GM18499 (cell line): ENCODE results near the gene CRB1.

ENCODE experiments used
- ATAC-seq: cut with Tn5 transposase; IDR thresholded peaks from one replicate; pipeline ENCODE4 v1.9.1; 2021; ENCODE audit warnings: moderate number of reproducible peaks; ENCODE audit not compliant: insufficient read depth, unreplicated experiment

The CRB1 gene

GRCh38 chr1:197268012-197268411 is at the start of gene CRB1:
Gene CRB1 (plus strand): TSS chr1:197268252. CDS start chr1:197268413, 161 bp downstream.
- no peak for ATAC-seq

GRCh38 chr1:197218857-197219256 is 49.2 kb upstream of the CRB1 start:
- no peak for ATAC-seq

- ATAC-seq, result no peak
Measured at GRCh38 chr1:197222025-197222685, 45.9 kb upstream of the CRB1 start.

GRCh38 chr1:197222780-197223179 is 45.3 kb upstream of the CRB1 start:
- ATAC-seq, result no peak

GRCh38 chr1:197224160-197224559 is 43.9 kb upstream of the CRB1 start:
- ATAC-seq, result no peak

- no peak for ATAC-seq
Measured at GRCh38 chr1:197225611-197226010, 42.4 kb upstream of the CRB1 start.

GRCh38 chr1:197234581-197234980 is 33.5 kb upstream of the CRB1 start:
- ATAC-seq, result no peak

- ATAC-seq, result no peak
Measured at GRCh38 chr1:197235355-197235754, 32.7 kb upstream of the CRB1 start.

GRCh38 chr1:197247465-197247864 is 20.6 kb upstream of the CRB1 start:
- ATAC-seq, result no peak

- no peak for ATAC-seq
Measured at GRCh38 chr1:197249324-197249723, 18.7 kb upstream of the CRB1 start.

GRCh38 chr1:197250616-197251015 is 17.4 kb upstream of the CRB1 start:
- ATAC-seq, result no peak

GRCh38 chr1:197252973-197253372 is 15.1 kb upstream of the CRB1 start:
- ATAC-seq, result no peak

GRCh38 chr1:197254866-197255265 is 13.2 kb upstream of the CRB1 start:
- no peak for ATAC-seq

- no peak for ATAC-seq
Measured at GRCh38 chr1:197264936-197265567, 3.0 kb upstream of the CRB1 start.

- no peak for ATAC-seq
Measured at GRCh38 chr1:197269053-197269452, 1.0 kb downstream of the CRB1 start.

- ATAC-seq, result no peak
Measured at GRCh38 chr1:197272791-197273190, 4.7 kb downstream of the CRB1 start.

- ATAC-seq, result no peak
Measured at GRCh38 chr1:197277166-197277565, 9.1 kb downstream of the CRB1 start.

- no peak for ATAC-seq
Measured at GRCh38 chr1:197284325-197284724, 16.3 kb downstream of the CRB1 start.

- no peak for ATAC-seq
Measured at GRCh38 chr1:197284966-197285365, 16.9 kb downstream of the CRB1 start.

GRCh38 chr1:197285526-197286205 is 17.6 kb downstream of the CRB1 start:
- no peak for ATAC-seq

- no peak for ATAC-seq
Measured at GRCh38 chr1:197286634-197287033, 18.6 kb downstream of the CRB1 start.

- no peak for ATAC-seq
Measured at GRCh38 chr1:197287863-197288262, 19.8 kb downstream of the CRB1 start.
